Activated T-helper 9 cell treated with anti-CD3 and anti-CD28 coated beads, Interleukin-2, amount 50 U/mL, for 16 hours (primary cell): ENCODE data around the gene MNAT1.
"Not testable (repeated sequence)": the region's sequence is repeated elsewhere in the genome, so short reads cannot be mapped to it uniquely, and the experiment has no call there.

Experiments
- DNase-seq: peaks from one replicate; pipeline ENCODE4 v3.0.0-alpha.2; 2020; ENCODE audit warnings: low read depth

Gene MNAT1

DNA sequence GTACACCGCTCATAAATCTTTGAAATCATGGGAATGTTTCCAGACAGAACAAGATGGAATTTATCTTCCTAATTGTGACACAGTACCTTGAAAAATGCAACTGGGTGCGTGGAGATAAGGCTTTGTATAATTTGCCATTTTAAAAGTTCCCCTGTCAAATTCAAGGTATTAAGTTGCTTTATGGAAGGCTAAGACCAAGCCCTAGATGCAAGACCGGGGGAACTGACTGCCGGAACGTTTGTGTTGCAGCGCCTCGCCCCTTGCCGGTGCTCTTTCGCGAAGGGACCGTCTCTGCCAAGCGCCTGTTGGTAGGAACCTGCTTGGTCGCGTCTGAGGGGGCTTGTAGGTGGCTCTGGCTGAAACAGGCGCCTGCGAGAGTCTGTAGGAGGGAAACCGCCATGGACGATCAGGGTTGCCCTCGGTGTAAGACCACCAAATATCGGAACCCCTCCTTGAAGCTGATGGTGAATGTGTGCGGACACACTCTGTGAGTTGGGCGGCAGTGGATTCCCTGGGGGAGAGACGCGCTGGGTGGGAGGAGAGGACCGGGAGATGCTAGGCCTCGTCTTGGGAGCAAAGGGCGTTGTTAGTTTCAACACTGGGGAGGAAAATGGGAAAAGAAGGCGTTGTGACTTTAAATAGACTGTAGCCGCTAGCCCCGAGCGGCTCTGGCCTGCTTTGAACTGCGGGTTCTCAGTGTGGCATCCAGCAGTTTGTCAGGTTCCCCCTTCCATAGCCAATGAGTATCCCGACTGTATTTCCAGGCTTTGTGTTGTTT lies at the start of gene MNAT1:
Gene MNAT1 (plus strand): TSS at position 297 of the 778 bp plus-strand sequence. CDS start 102 bp downstream, at position 399.
- peak; percentile 57 for DNase-seq

DNA sequence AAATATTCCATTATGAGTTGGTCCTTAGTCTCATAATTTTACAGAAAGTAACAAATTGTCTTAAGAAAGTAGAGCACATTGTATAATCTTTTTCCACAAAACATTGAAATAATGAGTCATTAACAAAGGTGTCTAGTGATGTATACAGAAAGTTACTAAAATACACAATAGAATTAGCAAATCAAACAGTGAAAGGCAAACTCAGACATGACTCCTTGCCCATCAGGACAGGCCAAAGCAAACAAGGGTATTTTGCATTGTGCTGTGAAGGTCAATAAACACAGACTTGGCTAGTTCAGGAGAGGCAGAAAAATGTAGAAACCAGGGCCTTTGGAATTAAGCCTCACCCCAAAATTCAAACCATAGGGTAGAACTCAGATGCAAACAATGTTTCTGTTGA lies 47.7 kb upstream of the MNAT1 start:
- DNase-seq: no peak

DNA sequence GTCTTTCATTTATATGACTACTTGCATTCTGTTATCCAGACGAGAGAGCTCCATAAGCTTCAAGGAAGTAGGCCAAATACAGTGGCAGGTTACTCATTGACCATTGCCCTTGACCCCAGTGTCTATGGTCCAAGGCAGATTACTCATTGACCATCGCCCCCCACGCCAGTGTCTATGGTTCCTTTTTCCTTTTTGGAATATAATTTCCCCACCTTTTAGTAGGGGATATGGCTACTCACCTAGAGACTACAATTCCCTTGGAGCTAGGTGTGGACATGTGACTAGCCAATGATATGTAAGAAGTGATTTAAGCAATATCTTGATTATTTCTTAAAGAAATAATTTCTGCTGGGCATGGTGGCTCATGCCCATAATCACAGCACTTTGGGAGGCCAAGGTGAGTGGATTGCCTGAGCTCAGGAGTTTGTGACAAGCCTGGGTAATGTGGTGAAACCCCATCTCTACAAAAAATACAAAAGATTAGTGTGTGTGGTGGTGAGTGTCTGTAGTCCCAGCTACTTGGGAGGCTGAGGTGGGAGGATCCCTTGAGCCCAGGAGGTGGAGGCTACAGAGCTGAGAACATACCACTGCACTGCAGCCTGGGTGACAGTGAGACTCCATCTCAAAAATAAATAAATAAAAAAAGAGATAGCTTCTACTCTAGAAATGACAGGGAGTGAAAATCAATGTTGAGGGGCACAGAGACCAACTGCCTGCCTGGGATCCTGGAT lies 43.0 kb upstream of the MNAT1 start:
- DNase-seq: no peak

DNA sequence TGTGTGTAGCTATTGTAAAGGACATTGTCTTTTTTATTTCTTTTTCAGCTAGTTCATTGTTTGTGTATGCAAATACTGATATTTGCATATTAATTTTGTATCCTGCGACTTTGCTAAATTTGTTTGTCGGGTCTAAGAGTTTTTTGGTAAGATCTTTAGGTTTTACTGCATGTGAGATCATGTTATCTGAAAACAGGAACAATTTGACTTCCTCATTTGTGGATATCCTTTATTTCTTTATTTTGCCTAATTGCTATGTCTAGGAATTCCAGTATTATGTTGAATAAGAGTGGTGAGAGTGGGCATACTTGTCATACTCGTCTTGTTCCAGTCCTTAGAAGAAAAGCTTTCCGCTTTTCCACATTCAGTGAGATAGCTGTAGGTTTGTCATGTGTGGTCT lies 39.2 kb upstream of the MNAT1 start:
- DNase-seq: no peak

DNA sequence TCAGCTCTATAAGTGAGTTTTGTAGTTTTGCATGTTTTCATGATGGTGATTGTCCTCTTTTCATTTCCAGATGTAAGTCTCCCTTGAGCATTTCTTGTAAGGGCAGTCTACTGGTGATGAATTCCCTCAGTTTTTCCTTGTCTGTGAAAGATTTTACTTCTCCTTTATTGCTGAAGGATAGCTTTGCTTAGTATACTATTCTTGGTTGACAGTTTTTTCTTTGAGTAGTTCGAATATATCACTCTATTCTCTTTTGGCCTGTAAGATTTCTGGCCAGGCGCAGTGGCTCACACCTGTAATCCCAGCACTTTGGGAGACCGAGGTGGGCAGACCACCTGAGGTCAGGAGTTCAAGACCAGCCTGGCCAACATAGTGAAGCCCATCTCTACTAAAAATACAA lies 34.0 kb upstream of the MNAT1 start:
- DNase-seq: no peak

DNA sequence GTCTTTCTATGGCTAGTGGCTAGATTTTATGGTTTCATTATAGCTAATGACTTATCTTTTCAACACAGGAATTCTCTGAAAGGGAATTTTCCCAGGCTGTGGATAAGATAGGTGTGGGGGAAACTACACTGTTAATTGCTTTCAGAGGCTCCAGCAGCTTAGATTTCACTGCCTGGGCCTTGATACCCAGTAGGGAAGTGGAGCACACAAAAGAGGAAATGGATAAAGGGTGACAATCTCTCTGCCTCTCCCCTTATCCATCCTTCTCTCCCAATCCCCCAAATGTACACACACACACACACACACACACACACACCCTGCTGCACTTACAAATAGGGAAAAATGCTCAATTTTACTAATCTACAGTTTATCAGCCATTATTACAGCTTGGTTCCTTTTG lies 29.5 kb upstream of the MNAT1 start:
- no peak for DNase-seq

DNA sequence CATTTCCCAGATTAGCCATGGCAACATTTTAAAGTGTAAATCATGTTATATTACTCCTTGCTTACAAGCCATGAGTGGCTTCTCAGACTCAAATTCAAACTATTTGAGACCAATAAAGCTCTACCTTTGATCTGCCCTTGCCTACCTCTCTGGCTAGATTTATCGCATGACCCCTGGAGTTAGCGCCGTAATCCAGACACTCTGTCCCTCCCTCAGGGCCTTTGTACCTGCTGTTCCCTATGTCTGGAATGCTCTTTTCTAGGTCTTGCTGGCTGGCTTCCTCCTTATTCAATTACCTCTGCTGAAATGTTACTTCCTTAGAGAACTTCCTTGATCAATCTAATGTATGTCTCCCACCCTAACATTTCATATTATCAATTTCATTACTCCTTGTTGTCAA lies 26.7 kb upstream of the MNAT1 start:
- DNase-seq: no peak

DNA sequence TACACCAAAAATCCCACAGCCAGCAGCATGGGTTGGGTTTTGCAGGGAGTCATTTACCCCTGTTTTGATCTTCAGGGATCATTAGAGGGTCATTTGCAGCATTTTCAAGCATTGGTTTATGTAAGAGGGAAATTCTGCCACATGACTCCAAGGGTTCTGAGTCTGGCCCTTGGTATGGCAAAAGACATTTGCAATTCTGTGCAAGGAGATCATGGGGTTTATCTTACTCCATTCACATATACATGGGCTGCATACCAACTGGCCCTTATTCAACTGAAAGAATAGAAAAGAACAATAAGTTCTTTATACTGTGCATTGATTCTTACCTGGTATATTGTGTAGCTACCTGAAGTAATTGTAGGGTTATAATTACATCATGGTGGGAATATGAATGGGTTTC lies 24.1 kb upstream of the MNAT1 start:
- no peak for DNase-seq

DNA sequence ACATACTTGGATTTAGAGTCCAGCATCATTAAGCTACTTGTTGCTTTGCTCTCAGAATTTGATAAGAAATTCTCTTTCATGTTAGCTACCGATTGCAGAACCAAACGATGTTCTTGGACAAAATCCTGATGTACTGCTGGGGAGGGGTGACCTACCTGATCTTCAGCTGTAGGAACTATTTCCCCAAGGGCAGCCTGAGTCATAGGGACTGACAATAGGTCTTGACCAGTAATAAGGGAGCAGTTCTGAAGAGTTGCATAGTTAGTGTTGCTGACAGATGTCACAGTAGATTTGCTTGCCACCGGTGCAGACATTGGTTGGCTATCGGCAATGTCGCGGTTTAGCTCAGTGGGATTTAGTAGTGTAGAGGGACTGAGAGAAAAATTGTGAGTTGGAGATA lies 21.0 kb upstream of the MNAT1 start:
- DNase-seq: no peak

DNA sequence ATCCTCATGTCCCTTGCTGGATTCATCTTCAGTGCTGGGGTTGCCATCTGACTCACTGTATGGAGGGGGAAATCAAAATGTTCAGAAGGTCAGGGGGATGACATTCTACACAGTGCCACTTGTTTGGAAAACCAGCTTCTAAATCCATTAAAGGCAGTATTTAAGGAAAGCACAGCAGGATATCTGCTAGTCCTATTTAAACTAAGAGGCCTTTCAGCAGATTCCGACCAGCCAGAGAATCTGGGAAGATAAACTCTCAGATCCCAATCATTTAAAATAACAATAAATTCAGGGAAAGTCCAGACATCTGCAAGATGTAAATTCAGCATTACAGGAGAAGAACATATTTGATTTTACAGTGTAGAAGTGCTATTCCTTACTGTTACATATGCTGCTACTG lies 14.2 kb upstream of the MNAT1 start:
- no peak for DNase-seq

DNA sequence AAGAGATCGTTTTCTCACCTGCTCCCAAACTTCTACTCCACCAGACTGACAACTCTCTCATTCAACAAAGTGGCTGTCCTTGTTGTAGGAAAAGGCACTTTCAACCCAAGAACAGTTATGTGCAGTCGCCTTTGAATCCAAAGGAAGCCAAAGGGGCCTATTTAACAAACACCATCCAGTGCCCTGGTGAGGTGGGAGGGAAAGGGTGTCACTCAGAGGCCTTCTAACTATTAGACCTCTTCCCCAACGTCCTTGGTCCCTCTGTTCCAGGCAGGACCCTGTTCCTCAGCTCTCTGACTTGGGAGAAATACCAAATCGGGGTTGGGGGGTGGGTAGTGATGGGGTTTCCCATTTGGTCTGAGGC lies 13.6 kb upstream of the MNAT1 start:
- DNase-seq: no peak

DNA sequence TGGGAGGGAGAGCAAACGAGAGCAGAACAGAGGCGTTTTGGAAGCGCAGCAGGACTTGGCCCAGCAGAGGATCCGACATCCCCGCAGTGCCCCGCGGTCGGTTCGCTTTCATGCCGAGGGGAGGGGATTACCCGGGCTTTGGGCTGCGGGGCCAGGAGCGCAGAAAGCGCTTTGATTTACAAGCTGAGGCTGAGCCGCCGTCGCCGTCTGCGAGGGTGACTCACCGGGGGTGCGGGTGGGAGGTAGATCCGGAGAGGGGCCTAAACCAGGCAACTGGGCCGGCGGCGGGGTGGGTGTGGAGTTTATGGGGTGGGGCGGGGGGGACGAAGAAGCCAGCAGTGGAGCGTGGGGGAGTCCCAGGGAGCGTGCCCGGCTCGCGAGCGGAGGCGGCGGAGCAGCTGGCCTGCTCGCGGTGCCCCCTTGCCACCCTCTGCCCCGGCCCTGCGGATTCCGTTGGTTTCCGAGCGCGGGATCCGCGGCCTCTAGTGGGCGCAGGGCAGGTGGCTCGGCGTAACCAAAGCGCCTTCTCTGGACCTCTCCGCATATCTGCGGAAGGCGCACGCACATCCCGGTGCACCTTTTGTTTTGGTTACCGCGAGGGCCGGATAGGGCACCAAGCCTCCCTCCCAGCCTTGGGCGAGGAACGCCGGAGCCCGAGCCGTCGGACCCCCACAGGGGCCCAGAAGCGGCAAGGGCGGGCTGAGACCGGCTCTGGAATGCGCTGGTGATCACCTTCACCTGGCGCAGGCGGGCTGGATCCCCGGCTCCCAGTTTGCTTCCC lies 13.0 kb upstream of the MNAT1 start:
- peak; percentile 39 for DNase-seq

DNA sequence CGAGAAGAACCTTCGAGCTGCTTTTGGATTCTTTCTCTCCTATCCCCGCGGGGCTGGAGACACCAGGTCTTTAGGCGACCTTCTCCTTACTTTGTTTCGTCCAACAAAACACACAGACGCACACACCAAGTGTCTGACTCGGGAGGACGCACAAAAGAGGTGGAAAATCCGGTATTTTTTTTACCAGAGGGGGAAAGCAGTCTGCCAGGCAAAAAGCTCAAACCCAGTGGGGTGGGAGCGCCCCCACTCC lies 12.5 kb upstream of the MNAT1 start:
- no peak for DNase-seq

DNA sequence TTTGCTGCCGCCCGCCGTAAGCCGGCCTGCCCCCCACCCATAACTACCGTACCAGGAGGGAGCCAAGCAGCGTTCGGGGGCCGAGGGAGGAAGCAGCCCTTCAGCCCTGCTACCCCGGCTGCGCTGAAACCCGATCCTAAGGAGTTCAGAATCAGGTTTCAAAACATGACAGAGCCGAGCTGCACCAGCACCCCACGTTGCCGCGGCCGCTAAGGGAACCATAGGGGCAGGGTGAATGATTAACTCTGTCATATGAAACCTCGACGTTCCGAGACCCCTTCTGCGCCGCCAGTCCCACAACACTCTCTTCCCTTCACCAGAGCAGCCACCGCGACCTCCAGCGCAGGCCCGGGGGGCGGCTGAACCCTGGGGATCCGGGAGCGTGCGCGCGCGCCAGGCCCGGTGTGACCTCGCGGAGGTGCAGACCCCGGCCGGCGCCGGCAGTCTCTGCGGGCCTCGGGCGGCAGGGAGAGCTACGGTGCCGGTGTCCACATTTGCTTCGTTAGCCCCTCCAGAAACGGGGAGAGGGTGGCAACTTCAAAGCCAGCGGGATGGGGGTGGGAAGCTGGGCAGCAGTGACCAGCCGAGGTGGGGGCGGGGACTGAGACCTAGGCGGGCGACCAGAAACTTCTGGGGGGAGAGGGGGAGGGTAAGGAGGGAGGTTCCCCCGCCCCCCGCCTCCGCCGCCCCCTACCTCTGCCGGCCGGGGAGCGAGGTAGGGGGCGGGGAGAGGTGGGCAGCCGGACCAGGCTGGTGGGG lies 12.0 kb upstream of the MNAT1 start:
- peak; percentile 1 for DNase-seq

DNA sequence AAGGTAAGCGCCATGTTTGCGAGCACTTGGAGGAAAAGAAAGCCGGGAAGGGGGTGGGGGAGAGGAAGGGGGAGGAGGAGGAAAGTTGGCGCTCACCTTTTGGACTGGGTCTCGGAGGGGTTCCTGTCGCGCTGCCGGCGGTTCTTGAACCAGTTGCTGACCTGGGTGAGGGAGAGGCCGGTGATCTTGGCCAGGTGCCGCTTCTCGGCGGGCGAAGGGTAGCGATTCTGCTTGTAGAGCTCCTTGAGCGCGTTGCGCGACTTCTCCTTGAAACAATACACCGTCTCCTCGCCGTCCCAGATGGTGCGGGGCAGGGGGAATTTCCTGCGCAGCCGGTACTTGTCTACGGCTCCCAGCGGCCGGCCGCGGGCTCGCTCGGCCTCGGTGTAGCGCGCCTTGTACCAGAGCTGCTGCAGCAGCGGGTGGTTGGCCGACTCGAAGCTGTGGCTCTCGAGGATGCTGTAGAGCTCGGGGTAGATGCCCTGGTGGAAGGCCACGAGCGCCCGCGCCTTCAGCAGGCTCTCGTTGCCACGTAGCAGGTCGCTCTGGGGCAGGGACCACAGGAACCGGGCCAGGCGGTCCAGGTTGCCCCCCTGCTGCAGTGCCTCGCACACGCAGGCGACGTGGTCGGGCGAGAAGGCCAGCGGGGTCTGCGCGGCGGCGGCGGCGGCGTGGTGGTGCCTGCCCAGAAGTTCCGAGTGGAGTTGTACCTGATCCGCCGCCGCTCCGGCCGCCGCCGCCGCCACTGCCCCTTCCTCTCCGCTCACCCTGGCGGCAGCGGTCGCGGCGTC lies 11.2 kb upstream of the MNAT1 start:
- peak; percentile 1 for DNase-seq

DNA sequence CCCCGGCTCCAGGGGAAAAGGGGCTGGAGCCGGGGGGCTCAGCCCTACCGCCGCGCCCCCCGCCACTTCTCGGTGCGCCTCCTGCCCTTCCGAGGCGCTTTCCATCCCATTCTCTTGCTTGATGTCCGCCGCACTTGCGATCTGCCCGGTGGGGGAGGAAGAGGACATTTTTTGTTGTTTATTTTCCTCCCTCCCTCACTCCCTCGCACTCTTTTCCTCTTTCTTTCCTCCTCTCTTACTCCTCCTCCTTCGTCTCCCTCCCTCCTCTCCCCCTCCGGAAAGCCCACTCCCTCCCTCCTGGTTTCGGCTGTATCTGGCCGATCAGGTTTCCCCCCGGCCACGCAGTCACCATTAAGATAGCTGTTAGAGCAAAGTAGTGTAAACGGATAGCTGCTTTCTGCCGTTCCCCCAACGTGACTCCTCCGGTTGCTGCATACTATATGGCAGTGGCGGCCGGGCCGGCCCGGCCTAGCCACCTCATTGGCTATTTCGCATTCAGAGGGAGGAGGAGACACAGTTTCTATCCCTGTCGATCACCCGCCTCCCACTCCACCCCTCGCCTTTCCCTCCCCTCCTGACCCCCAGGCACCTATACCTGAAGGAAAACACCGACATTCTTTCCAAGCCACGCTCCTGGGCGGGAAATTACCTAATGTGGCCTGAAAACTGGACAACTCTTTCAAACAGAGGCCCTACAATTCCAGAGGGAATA lies 10.5 kb upstream of the MNAT1 start, which contains the start of gene SIX4:
Gene SIX4 (minus strand): TSS at position 445 of the 712 bp plus-strand sequence. CDS start 277 bp downstream, at position 168.
- no peak for DNase-seq

DNA sequence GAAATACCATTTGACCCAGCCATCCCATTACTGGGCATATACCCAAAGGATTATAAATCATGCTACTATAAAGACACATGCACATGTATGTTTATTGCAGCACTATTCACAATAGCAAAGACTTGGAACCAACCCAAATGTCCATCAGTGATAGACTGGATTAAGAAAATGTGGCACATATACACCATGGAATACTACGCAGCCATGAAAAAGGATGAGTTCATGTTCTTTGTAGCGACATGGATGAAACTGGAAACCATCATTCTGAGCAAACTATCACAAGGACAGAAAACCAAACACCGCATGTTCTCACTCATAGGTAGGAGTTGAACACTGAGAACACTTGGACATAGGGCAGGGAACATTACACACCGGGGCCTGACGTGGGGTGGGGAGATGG lies 3.3 kb upstream of the MNAT1 start:
- DNase-seq: not testable (repeated sequence)

DNA sequence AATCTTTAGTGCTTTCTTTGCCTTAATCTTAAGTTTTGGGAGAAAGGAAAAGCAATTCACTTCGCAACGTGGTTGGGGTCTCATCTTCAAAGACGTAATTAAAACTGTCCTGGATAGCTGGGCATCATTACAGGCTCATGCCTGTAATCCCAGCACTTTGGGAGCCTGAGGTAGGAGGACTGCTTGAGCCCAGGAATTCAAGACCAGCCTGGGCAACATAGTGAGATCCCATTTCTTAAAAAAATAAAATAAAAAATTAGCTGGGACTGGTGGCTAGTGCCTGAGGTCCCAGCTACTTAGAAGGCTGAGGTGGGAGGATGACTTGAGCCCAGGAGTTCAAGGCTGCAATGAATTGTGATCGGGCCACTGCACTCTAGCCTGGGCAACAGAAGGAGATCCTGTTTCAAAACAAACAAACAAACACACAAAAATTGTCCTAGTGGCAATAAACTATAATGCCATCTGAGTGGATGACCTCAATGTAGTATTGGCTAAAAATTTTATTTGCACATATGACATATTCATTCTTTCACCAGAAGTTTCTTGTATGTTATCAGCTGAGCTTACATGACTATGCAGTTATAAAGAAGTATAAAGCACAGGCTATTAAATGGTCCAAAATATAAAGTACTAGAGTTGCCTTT lies 1.6 kb upstream of the MNAT1 start:
- no peak for DNase-seq

DNA sequence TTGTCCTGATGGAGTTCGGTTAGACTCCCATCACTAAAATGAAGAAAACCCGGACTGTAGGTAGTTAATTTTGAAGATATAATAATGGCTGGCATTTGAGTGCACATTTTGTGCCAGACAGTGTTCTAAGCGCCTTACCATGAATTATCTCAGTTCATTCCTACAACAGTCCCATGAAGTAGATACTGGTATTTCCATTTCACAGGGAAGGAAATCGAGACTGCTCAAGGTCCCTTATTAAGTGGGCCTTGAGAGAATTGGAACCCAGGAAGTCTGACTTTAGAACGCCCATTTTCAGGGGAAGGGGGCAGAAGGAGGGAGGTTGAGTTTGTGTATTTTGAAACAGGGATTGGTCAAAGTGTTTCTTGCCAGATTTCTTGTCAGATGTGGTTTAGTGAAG lies 855 bp downstream of the MNAT1 start:
- DNase-seq: no peak

DNA sequence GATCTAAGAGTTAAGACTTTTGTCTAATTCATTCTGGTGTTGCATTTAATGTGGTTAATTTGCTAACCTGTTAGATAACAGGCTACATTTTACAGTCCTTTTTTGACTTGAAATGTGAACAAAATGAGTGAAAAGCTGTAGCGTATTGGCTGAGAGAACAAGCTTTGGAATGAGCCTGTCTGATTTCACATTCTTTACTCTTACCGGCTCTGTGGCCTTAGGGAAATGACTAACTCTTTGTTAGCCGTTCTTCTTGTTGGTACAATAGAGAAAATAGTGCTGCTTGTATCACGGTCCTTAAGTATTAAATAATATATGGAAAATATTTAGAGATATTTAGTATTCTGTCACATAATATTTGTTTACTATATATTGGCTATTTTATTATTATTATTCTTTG lies 1.9 kb downstream of the MNAT1 start:
- no peak for DNase-seq
